Measurements from ENCODE around the gene IMMP2L.
A peak's percentile ranks its signal among the peaks of the same experiment; 100 is the strongest.

Gene IMMP2L

DNA sequence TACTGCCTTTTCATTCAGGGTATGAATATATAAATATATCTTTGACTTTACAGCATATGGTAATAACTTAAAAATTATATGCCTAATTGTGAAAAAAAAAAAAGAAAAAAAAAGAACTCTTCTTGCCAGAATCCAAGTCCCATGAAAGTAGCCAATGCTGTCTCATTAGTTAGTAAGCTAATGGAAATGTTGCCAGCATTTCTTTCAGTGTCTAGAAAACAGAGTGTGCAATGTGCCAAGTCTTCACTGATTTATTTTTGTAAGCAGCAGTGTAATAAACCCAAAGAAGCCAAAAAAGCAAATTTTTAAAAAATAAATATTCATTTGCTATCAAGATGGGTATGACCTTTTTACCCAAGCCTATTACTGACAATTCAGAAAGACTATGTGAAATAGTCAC lies 502.5 kb downstream of the IMMP2L start:
- DNase-seq: no peak

DNA sequence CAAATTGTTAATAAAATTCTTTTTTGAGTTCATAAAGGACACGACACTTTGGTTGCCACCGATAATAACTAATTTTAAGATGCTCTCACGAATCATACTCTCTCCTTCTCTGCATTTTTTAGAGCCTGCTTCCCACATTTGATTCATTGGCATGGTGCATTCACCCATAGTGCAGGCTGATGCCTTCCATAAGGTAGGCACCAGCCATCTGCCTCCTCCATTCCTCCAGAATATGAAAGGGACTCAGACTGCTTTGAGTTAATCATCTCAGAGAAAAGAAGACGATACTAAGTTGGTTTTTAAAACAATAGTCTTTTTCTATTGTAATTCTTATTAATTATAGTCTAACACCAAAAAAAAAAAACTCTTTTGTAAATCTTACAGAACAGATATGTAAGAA lies 505.2 kb downstream of the IMMP2L start:
- no peak for DNase-seq

DNA sequence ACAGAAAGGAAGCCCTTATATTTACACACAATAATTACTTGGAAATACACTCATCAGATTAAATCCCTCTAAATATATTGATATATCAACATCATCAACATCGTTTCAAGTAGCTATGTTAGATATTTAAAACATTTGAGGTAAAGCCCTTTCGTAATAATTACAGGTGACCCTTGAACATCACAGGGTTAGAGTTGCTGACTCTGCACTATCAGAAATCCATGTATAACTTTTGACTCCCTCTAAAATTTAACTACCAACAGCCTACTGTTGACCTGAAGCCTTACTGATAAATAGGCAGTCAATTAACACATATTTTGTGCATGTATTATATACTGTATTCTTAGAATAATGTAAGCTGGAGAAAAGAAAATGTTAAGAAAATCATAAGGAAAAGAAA lies 505.9 kb downstream of the IMMP2L start:
- no peak for DNase-seq

DNA sequence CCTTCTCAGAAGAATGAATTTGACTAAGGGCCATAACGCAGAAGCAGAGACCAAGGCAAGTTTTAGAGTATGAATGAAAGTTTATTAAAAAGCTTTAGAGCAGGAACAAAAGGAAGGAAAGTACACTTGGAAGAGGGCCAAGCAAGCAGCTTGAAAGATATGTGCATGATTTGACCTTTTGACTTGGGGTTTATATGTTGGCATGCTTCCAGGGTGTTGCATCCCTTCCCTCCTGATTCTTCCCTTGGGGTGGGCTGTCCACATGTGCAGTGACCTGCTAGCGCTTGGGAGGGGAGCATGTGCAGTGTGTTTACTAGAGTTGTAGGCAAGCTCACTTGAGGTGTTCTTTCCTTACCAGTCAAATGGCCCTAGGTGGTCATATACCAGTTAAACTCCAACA lies 509.3 kb downstream of the IMMP2L start:
- no peak for DNase-seq

DNA sequence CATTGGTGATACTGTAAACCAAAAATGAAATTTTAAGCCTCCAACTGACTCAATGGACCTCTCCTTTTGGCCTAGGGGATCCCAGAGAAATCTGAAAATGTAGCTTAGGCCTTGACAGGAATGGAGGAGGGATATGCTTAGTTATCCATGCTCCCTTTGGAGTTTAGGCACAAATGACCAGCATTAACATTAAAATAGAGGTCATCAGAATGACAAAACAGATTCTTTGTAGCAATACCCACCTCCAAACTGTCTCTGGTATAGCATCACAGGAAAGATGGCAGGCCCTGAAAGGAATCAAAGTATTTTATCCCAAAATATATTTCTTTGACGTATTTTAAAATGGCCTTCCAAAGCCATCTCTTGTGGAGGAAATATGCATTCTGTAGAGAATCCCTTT lies 510.5 kb downstream of the IMMP2L start:
- no peak for DNase-seq

DNA sequence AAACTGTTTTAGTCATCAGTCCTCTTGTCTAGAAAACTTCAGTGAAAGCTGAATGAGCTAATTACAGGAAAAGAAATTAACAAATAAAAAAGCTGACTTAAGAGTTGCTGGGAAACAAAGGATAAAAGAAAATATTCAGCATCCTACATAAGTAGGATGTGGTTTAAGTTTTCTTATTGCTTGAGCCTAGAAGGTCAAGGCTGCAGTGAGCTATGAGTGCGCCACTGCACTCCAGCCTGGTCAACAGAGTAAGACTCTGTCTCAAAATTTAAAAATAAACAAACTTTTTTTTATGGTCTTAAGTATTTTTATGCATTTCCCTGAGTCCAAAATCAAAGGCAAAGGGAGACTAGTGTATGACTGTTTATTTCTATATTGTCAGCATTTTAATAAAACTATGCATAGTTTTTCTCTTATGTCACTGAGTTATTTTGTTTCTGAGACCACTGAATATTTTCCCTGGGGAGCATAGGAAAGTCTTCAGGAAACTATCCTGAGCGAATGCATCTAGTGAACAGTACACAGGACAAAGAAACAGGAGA lies 511.3 kb downstream of the IMMP2L start:
- DNase-seq: no peak

DNA sequence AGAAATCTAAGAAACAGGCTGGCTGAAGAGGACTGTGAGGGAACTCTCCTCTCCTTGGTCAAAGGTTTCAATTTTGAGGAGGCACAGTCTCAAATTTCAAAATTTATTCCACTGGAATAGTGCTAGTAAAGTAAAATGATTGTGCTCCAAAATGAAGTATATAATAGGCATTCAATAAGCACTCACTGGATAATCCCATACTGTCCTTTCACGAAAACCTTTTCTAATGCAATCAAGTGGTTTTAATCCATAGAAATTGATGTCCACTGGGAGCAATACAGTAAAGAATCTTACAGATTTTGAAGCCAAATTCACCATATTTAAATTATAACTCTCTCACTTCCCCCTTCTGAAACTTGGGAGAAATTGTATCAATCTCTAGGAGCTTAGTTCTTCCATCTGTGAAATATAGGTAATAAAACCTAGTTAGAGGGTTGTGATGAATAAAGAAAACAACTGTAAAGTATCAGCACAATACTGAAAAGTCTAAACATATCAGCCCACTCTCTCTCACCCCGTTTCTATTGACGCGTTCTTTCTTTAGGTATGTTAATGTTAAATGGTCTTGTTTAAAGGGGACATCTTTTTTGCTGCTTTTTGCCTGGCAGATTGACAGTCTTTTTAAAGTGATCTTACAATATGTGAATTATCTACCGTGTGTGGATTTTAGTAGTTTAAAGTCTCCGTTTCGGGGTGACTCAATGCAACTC lies 512.2 kb downstream of the IMMP2L start:
- DNase-seq: no peak

DNA sequence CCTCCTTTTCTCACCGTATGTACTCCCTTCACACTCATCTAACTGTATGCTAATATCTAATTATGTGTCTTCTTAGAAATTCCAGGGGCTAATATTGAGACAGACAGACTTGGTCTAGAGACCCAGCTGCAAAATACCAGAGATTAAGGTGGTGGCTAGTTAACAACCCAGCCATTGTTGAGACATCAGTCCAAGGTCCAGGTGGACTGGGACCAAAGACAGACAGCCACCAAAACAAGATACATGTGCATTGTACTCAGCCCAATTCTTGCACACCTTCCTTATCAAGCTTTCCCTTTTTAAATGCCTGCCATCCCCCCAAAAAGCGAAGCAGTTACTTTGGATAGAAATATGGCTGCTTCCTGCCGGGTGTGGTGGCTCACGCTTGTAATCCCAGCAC lies 514.7 kb downstream of the IMMP2L start:
- no peak for DNase-seq

DNA sequence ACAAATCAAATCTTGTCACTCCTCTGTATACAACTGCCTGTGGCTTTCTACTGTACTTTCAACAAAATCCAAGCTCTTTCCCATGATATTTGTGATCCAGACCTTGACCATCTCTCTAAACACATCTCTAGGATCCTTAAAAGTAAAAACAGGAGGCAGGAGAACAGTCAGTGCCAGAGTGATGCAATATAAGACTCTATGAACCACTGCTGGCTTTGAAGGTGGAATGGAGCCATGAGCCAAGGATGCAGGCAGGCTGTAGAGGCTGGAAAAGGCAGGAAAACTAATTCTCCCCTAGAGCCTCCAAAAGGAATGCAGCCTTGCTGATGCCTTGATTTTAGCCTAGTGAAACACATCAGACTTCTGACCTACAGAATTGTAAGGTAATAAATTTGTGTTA lies 516.8 kb downstream of the IMMP2L start:
- DNase-seq: no peak

DNA sequence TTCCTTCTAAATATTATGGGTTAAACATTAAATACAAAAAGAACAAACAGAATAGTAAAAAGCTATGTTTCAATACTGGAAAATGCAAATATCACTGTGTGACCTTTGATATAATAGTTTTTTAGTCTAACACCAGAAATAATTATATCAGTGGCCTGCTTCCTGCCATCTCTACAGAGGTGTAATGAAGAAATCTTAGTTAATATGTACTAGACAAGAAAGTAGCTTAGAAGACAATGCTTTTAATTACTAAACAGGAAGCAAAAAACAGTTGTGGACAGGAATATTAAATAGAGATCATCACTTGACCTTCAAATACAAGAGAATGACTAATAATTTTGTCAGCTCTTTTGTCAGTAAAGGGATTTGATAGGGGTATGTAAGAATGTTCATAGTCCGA lies 518.7 kb downstream of the IMMP2L start:
- DNase-seq: no peak

DNA sequence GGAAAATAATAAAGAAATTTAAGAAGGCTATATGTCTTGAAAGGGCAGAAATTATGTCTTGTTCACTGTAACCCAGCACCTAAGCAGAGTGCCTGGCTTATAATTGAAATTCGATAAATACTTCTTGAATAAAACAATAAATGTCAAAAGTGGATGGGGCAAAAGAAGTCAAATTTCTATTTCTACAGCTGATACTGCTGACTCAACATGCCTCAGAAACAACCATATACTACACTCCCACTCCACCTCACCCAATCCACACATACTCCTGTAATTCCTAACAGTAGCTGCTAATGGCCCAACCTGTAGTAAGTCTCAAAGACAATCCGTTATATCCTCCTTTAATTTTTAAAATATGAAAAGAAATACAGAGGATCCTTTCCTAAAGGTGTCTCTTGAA lies 519.5 kb downstream of the IMMP2L start:
- no peak for DNase-seq

DNA sequence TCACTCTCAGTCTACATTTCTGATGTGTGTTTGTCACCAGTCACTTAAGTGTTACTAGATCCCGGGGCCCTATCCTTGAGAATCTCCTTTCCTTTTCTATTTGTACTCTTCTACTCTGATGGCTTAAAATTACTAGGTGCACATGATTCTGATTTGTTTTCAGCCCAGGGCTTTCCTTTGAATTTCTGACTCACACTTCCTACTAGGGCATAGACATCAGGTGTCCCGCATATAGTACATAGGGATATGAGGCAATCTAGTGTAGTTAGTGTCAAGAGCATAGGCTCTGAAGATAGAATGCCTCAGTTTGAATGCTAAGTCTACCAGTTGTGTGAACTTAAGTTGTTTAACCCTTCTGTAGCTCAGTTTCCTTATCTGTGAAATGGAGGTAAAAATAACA lies 520.7 kb downstream of the IMMP2L start:
- DNase-seq: no peak

DNA sequence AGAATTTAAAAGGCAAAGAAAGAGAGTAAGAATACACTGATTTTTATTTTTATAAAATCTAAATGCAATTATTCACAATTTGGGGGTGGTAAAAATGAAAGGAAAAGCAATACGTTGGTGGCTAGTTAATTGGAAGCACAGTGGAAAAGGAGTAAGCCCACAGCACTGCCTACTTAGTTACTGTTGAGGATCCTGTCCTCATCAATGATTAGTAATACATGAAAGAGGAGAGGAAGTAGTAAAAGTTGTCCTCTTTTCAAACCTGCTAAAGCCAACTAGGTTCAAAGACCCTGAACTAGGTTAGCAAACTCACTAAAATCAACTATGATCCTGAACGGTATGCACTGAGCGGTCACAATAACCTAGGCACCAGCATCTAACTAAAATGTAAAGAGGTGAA lies 524.1 kb downstream of the IMMP2L start:
- DNase-seq: no peak

DNA sequence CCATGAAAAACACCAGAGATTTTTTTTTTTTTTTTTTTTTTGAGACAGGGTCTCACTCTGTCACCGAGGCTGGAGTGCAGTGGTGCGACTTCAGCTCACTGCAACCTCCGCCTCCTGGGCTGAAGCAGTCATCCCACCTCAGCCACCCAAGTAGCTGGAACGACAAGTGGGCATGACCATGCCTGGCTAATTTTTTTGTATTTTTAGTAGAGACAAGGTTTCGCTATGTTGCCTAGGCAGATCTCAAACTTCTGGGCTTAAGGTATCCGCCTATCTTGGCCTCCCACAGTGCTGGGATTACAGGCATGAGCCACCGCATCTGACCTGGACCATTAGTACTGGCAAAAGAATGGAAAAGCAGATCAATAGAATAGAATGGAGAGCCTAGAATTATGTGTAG lies 530.4 kb downstream of the IMMP2L start:
- no peak for DNase-seq

DNA sequence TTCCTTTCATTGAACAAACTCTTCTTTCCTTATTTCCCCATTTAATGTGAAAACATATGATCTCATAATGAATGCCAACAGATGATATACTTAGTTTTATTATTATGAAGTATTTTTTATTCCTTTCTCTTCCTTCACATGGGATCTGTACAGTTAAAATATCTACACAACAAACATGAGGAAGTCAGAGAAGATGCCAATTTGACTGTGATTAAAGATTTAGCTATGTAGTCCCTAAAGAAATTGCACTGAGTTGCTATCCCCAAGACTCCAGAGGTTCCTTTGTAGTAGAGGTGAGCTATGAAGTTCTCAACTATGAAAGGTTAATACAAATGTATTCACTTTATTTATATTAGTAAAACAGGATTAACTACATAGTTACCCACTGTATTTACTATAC lies 532.0 kb downstream of the IMMP2L start:
- DNase-seq: peak in 1 of 2 donors; percentile 2

DNA sequence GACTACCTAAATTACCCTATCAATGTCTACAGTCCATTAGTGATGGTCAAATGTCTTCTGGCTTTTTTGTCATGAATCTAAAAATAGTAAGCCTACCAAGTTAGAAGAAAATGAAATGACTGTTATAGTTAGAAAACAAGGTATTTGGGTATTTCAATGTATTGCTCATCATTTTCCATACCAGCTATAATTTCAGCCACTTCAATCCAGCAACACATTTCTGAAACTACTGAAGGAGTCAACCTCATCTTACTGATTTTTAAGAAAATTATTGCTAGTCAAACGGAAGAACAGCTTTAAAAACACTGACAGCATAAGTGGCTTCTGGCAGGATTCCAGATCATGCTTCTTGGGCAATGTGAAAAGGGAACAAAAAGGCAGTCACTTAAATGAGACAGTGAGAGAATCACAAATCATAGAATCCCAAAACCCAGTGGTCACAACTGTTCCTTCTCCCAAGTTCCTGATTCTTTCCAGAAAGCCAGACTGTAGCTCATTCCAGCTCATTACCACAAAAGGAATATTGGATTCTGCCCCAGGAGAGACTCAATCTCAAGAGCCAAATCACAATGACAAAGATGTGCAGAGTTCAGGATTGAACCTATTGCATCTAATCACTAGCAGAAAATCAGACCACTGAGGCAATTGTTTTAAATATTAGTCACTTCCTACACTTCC lies 532.6 kb downstream of the IMMP2L start:
- peak; percentile 30 to 76 for DNase-seq

DNA sequence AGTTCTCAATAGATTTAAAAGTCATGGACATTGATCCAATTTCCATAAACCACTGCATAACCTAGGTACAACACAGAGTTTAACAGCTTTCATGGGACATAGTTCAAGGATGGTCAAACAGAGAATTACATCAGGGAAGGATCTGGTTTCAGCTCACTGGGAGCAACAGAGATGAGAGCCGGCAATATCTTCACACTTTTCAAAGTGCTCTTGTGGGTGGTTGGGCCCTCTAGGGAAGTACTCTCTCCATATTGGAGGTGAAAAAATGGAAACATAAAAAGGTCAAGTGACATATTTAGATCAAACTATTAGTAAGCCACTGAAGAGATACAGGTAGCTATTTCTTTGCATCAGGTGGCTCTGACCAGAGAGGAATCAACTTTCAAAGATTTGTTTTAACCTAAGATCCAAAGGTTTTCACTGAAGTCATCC lies 533.1 kb downstream of the IMMP2L start:
- no peak for DNase-seq

DNA sequence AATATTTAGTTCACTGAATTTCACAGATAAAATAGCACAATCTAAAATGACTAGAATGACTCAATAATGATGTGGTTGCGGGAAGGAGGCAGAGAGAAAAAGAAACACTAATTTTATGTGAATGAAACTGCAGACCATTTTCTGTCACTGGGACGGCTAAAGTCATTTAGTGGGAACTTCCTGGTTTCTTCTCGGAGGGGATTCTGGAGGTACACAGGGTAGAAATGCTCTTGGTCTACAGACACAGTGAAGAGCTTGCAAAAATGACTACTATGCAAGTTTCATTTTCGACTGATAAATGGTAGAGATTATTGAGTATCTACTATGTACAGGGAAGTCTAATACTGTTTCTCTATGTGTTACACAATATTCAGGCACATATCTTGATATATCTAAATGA lies 534.9 kb downstream of the IMMP2L start:
- DNase-seq: no peak

DNA sequence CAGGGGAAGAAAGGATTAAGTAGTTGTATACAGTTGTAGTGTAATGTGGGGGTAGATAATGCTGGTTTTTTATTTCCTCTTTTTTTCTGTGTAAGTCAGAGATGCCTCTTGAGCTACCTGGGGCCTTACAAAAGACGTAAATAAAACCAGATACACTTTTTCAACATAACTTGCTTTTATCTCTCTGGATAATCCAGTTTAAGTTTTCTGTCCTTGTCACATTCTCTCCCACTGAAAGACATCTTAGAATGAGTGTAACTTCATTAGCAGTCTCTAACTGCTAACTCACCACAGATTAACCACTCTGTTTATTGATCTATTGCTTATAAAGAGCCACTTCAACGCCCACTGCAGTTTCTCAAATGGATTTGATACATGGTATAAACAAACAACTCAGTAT lies 535.5 kb downstream of the IMMP2L start:
- no peak for DNase-seq

DNA sequence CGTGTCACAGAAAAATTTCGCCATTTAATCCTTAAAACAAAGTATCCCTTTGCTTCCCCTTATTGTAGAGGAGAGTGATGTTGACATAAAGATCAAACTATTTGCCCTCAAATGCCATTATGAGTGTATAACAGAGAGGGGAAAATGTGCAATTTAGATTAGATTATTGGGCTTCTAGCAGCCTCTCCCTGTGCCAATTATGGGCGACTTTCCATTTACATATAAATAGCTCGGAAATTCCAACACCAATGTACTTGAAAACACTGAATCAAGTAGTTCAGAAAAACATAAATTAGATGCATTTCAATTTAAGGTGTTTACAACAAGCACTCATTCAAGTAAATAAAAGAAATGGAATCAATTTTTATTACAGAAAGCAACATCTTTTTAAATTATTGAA lies 535.9 kb downstream of the IMMP2L start:
- no peak for DNase-seq

DNA sequence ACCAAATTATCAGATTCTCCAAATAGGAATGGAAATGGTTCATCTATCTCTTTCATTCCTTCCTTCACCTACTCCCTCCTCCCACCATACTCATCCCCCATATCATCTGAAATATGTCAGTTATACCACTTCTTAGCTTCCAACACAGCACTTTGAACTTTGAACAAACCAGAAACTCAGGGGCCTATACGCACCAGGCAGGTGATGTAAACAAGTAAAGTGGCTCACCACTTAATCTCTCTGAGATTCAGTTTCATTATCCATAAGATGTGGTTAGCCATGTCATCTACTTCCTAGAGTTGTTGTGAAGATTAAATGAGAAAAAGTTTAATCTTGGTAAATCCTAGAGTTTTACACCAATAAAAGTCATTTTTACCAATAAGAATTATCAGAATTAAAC lies 537.3 kb downstream of the IMMP2L start:
- no peak for DNase-seq

DNA sequence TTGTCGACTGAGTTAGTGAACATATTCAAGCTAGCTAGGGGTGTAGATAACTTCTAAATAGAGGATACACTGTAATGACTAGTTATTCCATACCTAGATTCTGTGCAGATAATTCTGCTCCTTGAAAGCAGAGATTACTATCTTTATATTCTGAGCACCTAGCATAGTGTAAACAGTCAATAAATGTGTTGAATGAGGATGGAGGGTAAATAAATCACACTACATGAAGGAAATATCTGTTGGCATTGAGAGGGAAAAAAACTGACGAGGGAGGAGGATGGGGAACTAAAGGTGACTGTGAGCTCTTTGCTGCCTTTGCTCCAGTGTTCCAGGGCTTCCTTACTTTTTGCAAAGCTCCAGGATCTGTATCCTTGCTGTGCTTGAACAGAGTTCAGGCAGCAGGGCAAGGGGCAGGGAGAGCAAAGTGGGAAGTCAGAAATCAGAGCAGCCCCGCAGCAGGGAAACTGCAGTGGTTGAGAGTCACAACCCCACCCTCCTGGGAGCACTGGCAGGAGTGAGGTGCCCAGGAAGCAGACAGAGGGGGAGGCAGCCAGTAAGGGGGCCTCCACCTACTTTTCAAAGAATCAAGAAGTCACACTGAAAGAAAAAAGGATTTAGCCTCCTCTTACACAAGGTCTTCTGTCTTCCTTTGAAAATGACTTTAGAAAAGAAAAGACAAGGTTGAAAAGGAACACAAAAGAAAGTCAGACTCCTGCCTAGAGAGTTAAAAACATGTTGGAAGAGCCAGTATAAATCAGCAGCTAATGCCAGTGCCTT lies 543.1 kb downstream of the IMMP2L start:
- no peak for DNase-seq

DNA sequence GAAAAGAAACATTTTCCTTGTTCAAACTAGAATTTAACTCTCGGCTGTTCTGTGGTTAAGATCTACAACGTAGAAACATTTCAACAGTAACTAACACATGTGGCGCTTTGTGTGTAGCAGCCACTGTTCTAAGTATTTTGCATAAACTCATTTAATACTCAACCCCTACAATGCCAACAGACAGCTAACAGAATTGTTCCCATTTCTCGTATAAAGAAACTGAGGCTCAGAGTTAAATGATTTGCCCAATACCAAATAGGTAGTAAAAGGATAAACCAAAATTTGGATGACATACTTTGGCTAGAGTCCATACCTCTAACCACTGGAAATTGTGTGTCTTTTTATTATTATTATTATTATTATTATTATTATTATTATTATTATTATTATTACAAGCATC lies 543.8 kb downstream of the IMMP2L start:
- no peak for DNase-seq

DNA sequence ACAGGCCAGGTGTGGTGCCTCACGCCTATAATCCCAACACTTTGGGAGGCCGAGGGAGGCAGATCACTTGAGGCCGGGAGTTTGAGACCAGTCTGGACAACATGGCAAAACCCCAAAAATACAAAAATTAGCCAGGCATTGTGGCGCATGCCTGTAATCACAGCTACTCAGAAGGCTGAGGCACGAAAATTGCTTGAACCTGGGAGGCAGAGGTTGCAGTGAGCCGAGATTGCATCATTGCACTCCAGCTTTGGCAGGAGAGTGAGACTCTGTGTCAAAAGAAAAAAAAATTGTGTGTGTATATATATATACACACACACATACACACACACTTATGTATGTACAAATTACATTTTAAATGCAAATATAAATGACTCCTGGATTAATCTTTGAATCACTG lies 548.2 kb downstream of the IMMP2L start:
- DNase-seq: no peak

All from inflammatory macrophage treated with lipopolysaccharide for 1 hour (primary cell).